ENCODE results near the gene LRRC46.

Gene LRRC46

DNA sequence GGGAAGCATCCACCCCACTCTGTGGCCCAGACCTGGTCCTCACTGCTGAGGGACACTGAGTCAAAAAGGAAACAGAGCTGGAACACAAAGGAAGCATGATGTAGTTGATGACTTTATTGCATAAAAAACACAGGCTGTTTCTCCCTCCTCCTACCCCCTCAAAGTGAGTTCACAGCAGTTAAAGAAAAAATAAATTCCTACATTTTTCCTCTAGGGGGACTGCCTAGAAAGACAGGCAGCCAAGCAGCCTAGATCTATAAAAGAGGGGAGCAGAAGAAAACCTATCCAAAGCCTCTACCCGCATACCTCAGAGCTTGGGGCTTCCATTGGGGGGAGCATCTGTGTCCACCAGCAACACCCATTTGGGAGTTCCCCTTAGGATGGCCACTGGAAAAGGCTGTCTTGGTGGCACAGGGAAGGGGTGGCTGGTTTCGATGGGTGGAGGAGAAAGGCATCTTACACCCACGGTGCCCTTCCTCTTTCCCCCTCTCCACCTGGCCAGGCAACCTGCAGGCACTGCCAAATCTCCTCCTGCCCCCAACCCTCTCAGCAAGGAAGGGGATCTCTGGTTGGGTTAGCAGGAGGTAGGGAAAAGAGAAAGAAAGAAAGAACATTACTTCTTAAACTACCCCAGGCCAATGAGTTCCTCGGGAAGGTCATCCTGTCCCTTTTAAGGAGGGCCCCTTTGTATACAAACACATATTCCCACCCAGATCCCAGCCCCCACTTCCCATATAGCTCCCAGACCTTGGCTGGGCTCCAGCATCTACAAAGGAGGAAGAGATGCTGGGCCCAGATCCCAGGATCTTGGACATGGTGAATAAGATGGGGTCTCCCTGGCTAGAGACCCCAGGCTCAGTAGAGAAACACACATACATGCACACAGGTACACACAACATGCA lies 13.6 kb downstream of the LRRC46 start:
- no peak overlapping the region for H3K4me3 ChIP-seq (replicated peaks; ENCODE audit: low read depth, low read length)
- no peak for DNase-seq (ENCODE audit: extremely low read depth, low read depth)
- TF ChIP-seq, protein P1, sequence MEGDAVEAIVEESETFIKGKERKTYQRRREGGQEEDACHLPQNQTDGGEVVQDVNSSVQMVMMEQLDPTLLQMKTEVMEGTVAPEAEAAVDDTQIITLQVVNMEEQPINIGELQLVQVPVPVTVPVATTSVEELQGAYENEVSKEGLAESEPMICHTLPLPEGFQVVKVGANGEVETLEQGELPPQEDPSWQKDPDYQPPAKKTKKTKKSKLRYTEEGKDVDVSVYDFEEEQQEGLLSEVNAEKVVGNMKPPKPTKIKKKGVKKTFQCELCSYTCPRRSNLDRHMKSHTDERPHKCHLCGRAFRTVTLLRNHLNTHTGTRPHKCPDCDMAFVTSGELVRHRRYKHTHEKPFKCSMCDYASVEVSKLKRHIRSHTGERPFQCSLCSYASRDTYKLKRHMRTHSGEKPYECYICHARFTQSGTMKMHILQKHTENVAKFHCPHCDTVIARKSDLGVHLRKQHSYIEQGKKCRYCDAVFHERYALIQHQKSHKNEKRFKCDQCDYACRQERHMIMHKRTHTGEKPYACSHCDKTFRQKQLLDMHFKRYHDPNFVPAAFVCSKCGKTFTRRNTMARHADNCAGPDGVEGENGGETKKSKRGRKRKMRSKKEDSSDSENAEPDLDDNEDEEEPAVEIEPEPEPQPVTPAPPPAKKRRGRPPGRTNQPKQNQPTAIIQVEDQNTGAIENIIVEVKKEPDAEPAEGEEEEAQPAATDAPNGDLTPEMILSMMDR (IDR thresholded peaks at IDR 0.05; ENCODE audit: low read depth, low read length, missing control alignments) = peak; percentile 34

DNA sequence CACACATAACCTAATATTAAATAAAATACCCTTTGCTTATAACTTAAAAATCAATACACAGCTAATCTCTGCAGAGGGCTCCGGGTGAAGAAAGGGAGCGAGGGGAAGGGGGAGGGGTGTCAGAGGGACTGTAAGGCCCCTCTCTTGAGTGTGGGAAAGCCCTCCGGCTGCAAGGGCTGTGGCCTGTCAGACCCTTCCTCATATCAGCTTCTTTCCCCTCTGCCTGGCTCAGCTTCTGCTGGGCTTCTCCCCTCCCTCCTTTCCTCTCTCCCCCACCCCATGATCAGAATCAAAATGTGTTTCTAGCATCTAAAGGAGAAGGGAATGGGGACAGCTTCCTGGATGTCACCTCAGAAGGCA lies 14.2 kb downstream of the LRRC46 start:
- H3K4me3 ChIP-seq (replicated peaks; ENCODE audit: low read depth, low read length) = no peak overlapping the region
- no peak for DNase-seq (ENCODE audit: extremely low read depth, low read depth)
- TF ChIP-seq, protein P1 (IDR thresholded peaks at IDR 0.05; ENCODE audit: low read depth, low read length, missing control alignments) = no peak

DNA sequence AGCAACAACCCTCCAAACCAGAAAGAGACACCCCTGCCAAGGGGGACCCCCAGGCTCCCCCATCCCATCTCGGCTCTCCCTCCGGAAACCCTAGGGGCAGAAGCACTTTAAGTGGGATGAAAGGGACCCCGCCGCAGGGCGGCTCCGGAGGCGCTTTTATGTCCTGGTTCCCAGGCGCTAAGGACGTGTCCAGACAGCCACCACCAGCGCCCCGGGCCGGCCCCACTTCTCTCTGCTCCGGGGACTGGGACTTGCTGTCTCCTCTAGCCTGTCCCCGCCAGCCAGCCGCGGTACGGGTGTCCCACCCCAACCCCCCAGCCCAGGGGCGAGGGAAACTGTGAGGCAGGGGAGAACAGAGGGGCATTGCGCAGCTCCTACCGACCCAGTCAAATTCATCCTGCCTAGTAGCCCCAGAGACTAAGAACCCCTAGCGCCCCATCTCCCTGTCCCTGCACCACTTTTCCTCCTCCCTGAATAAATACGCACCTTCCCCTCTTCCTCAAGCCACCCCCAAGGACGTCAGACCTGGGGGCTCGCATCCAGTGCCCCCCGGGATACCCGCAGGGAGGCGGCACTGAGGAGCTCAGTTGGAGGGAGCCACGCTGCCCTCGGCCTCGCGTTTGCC lies 15.4 kb downstream of the LRRC46 start:
- no peak overlapping the region for H3K4me3 ChIP-seq (replicated peaks; ENCODE audit: low read depth, low read length)
- TF ChIP-seq, protein P1 (IDR thresholded peaks at IDR 0.05; ENCODE audit: low read depth, low read length, missing control alignments) = no peak
- no peak for DNase-seq (ENCODE audit: extremely low read depth, low read depth)

DNA sequence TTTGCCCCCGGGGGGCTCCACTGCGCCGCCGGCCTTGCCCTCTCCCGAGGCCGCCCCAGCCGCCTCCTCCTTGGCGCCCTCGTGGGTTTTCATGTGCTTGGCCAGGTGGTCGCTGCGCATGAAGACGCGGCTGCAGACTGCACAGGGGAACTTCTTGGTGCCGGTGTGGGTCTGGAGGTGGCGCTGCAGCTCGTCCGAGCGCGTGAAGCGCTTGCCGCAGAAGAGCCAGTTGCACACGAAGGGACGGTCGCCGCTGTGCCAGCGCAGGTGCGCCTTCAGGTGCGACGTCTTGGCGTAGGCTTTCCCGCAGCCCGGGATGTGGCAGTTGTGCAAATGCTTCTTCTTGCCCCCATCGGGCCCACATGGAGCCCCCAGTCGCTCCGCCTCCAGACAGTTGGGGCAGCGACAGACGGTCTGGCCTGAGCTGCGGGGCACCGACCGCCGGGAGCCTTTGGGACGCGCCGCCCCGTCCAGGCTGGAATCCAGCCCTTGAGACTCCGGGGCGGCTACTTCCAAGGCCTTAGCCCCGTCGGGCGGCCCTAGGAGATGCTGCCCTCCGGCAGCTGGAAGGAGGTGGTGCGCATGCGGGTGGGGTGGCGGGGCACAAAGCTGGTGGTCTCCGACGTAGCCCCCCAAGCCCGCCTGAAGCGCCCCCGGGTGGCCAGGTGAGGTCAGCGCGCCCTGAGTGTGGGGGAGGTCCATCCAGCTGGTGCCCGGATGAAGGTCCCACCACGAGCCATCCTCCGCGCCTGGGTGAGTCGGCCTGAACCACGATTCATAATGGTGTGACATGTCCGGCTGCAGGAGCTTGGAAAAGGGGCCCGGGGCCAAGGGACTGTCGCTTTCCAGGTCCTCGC lies 16.1 kb downstream of the LRRC46 start:
- TF ChIP-seq, protein P1 (IDR thresholded peaks at IDR 0.05; ENCODE audit: low read depth, low read length, missing control alignments) = peak; percentile 8
- H3K4me3 ChIP-seq (replicated peaks; ENCODE audit: low read depth, low read length) = no peak overlapping the region
- no peak for DNase-seq (ENCODE audit: extremely low read depth, low read depth)

DNA sequence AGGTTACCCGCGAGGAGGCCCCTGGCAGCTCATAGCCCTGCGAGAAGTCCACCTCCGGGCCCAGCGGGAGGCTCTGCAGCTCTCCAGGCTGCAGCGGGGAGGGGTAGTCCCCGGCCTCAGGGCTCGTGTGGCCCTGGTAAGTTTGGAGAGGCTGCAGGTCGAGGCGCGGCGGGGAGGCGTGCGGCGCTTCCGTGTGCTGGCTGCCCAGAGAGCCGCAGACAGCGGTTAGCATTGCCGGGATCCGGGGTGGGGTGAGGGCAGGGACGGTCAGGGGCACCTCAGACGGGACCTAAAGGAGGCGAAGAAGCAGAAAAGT lies 16.7 kb downstream of the LRRC46 start:
- no peak for DNase-seq (ENCODE audit: extremely low read depth, low read depth)
- TF ChIP-seq, protein P1 (IDR thresholded peaks at IDR 0.05; ENCODE audit: low read depth, low read length, missing control alignments) = no peak

DNA sequence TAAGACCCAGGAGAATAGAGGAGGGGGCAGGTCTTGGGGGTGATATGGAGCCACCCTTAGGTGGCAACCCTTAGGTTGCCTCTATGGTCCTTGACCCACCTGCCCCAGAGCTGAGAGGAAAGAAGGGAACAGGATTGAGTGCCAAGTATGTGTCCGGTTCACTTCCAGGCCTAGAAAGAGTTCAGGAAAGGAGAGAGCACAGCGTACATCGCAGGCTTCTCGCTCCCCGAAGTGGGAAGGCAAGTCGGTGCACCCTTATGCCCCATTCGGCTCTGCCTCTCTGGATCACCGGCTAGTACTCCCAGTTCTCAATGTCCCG lies 18.9 kb downstream of the LRRC46 start:
- TF ChIP-seq, protein P1 (IDR thresholded peaks at IDR 0.05; ENCODE audit: low read depth, low read length, missing control alignments) = no peak
- no peak overlapping the region for H3K4me3 ChIP-seq (replicated peaks; ENCODE audit: low read depth, low read length)
- no peak for DNase-seq (ENCODE audit: extremely low read depth, low read depth)

More for the DNA sequence above, 16.7 kb downstream of the LRRC46 start:
- H3K4me3 ChIP-seq (replicated peaks; ENCODE audit: low read depth, low read length) = no peak overlapping the region
